Hepatocyte (in vitro differentiated cells): ENCODE data around the gene CHST8. TPM values are rescaled to one million over a fixed set of nuclear protein-coding genes. Genes with fewer than 3 reads are reported as not detected.

ENCODE experiments used
- DNase-seq: peaks from one replicate; pipeline ENCODE4 v3.0.0-alpha.2; 2016; ENCODE audit warnings: low spot score
- H2AFZ ChIP-seq: fragments of 200-600 bp; sonication (generic); 2 replicates; pipeline ENCODE4 v1.6.0; 2016; ENCODE audit warnings: antibody characterized with exemption, mild to moderate bottlenecking
- H3K27ac ChIP-seq: fragments of 200-600 bp; sonication (generic); 2 replicates; pipeline ENCODE4 v1.5.1; 2016; ENCODE audit warnings: mild to moderate bottlenecking
- H3K27me3 ChIP-seq: fragments of 200-600 bp; sonication (generic); 2 replicates; pipeline ENCODE4 v1.6.1; 2016
- H3K36me3 ChIP-seq: fragments of 200-600 bp; sonication (generic); replicated peaks from 2 replicates; pipeline ENCODE4 v1.5.1; 2016; ENCODE audit warnings: low read depth; ENCODE audit not compliant: insufficient read depth
- H3K4me1 ChIP-seq: fragments of 200-600 bp; sonication (generic); 2 replicates; pipeline ENCODE4 v1.5.1; 2016; ENCODE audit warnings: mild to moderate bottlenecking, moderate library complexity; ENCODE audit not compliant: insufficient read depth
- H3K4me2 ChIP-seq: fragments of 200-600 bp; sonication (generic); 2 replicates; pipeline ENCODE4 v1.6.0; 2016
- H3K4me3 ChIP-seq: fragments of 200-600 bp; sonication (generic); 2 replicates; pipeline ENCODE4 v1.5.1; 2016; ENCODE audit warnings: mild to moderate bottlenecking
- H3K79me2 ChIP-seq: fragments of 200-600 bp; sonication (generic); 2 replicates; pipeline ENCODE4 v1.6.0; 2017; ENCODE audit warnings: mild to moderate bottlenecking
- H3K9me2 ChIP-seq: fragments of 200-600 bp; sonication (generic); replicated peaks from 2 replicates; pipeline ENCODE4 v1.6.0; 2017; ENCODE audit warnings: mild to moderate bottlenecking; ENCODE audit not compliant: insufficient read depth
- H3K9me3 ChIP-seq: fragments of 200-600 bp; sonication (generic); 2 replicates; pipeline ENCODE4 v1.5.1; 2016; ENCODE audit warnings: low read depth, mild to moderate bottlenecking
- H4K20me1 ChIP-seq: fragments of 200-600 bp; sonication (generic); 2 replicates; pipeline ENCODE4 v1.6.0; 2016; ENCODE audit warnings: mild to moderate bottlenecking; ENCODE audit not compliant: insufficient read depth, poor library complexity, severe bottlenecking
- EZH2 ChIP-seq: fragments of 200-600 bp; sonication (generic); IDR thresholded peaks from 2 replicates; pipeline ENCODE4 v1.6.1; 2016; ENCODE audit warnings: antibody characterized with exemption, mild to moderate bottlenecking, borderline replicate concordance
- EZH2phosphoT487 ChIP-seq: fragments of 200-600 bp; sonication (generic); IDR thresholded peaks from one replicate; pipeline ENCODE4 v1.6.1; 2018; ENCODE audit warnings: antibody characterized with exemption, mild to moderate bottlenecking, low read depth, moderate library complexity; ENCODE audit not compliant: unreplicated experiment, severe bottlenecking
- WGBS: methylation state at CpG from one replicate; pipeline ENCODE4 v1.1.6; 2016; ENCODE audit warnings: low lambda C conversion rate; ENCODE audit errors: missing lambda C conversion rate; 5-methylcytosine and 5-hydroxymethylcytosine counted together
- polyA plus RNA-seq: library from polyadenylated mRNA; unstranded; fragments of >200 nt; fragmentation: Nextera tagmentation; extraction: Ambion mirVana; gene quantifications from 2 replicates; pipeline ENCODE4 v1.2.1, GENCODE V29; 2016
- total RNA-seq: library from RNA; depleted of rRNA; stranded (reverse); fragments of >200 nt; gene quantifications from 2 replicates; pipeline ENCODE4 v1.2.3, GENCODE V29; 2014
- TF ChIP-seq, protein P1 (sequence below): fragments of 200-600 bp; sonication (generic); IDR thresholded peaks from 2 replicates; pipeline ENCODE4 v1.5.1; 2016; ENCODE audit warnings: antibody characterized with exemption, mild to moderate bottlenecking; ENCODE audit not compliant: poor library complexity

Gene CHST8
- total and polyA plus RNA-seq, 2 experiments from 2014 or later: 0.07 to 0.89 TPM

DNA sequence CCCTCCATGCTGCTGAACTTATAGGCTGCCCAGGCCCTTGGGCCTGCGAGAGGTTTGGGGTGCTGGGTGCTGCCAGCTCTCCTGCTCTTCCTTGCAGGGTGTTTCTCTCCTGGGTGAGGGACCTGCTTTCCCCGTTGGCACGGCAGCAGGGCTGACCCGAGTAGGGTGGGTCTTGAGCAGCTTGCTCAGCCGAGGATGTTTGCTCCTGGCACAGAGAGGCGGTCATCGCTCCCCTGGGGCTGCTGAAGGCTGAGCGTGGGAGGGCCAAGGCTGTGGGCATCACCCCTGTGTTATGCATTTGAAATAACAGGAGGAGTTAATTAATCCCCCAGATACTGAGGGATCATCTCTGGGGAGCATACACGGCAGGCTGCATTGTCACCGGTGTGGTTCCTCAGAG is 180.2 kb downstream of the CHST8 start:
- no peak for DNase-seq
- Histone ChIP-seq H4K20me1 (peaks cover 2% of the 10 kb centered on the region), H3K4me3 (no peak overlapping the region), H3K27ac (no peak overlapping the region), H3K36me3 (no peaks in the 10 kb centered on the region), H3K79me2 (peaks cover 23% of the 10 kb centered on the region), H3K9me3 (no peaks in the 10 kb centered on the region), H3K9me2 (no peaks in the 10 kb centered on the region), H2AFZ (no peak overlapping the region), H3K4me1 (no peaks in the 10 kb centered on the region), H3K4me2 (no peak overlapping the region), H3K27me3 (no peaks in the 10 kb centered on the region)
- 95% methylated on average over 10 of the region's 10 CpGs for WGBS
- no peak for TF ChIP-seq EZH2phosphoT487
- TF ChIP-seq, protein P1, sequence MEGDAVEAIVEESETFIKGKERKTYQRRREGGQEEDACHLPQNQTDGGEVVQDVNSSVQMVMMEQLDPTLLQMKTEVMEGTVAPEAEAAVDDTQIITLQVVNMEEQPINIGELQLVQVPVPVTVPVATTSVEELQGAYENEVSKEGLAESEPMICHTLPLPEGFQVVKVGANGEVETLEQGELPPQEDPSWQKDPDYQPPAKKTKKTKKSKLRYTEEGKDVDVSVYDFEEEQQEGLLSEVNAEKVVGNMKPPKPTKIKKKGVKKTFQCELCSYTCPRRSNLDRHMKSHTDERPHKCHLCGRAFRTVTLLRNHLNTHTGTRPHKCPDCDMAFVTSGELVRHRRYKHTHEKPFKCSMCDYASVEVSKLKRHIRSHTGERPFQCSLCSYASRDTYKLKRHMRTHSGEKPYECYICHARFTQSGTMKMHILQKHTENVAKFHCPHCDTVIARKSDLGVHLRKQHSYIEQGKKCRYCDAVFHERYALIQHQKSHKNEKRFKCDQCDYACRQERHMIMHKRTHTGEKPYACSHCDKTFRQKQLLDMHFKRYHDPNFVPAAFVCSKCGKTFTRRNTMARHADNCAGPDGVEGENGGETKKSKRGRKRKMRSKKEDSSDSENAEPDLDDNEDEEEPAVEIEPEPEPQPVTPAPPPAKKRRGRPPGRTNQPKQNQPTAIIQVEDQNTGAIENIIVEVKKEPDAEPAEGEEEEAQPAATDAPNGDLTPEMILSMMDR: no peak

DNA sequence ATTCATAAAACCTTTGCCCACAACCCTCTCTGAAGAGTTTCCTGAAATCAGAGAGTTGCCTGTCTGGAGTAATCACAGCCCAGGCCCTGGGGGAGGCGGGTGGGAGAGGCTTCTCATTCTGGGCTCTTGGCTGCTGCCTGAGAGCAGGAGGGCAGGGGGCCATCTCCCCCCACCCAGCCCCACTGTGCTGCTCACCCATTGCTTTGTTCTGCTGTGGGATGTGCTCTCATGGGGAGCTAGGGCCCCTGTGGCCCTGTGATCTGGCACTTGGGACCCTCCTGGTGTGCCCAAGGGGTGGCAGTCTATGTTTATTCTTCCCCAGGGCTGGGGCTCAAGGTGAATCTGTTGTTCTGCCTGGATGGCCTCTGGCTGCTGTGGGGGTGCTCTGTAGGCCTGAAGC is 181.0 kb downstream of the CHST8 start:
- Histone ChIP-seq H4K20me1 (peaks cover 2% of the 10 kb centered on the region), H3K4me3 (no peak overlapping the region), H3K79me2 (peaks cover 23% of the 10 kb centered on the region), H3K27ac (no peak overlapping the region), H3K27me3 (no peaks in the 10 kb centered on the region), H2AFZ (no peak overlapping the region), H3K4me1 (no peaks in the 10 kb centered on the region), H3K36me3 (no peaks in the 10 kb centered on the region), H3K9me2 (no peaks in the 10 kb centered on the region), H3K9me3 (no peaks in the 10 kb centered on the region), H3K4me2 (no peak overlapping the region)
- DNase-seq: no peak
- 88% methylated on average over 1 of the region's 1 CpG for WGBS
- TF ChIP-seq EZH2phosphoT487 (no peak), EZH2 (no peak)
- TF ChIP-seq, protein P1: no peak

DNA sequence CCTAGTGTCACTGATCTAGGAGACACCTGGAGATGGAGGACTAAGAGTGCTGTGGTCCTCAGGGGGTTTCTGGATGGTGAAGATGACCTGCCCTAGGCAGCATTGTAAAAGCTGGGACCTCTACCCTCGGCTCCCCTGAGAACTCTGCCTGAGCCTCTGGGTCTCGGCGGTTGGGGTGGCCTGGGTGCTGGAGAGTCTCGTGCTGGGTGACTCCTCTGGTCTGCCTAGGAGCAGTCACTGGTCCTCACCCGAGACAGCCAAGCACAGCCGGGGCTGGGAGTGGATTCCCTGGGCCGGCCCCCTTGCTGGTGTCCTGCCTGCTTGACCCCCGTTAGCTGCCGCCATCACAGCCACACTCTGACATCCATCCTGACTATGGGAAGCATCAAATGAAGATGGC is 181.6 kb downstream of the CHST8 start:
- Histone ChIP-seq H3K4me2 (no peak overlapping the region), H2AFZ (no peak overlapping the region), H3K4me1 (no peaks in the 10 kb centered on the region), H3K9me2 (no peaks in the 10 kb centered on the region), H3K36me3 (no peaks in the 10 kb centered on the region), H3K27me3 (no peaks in the 10 kb centered on the region), H3K79me2 (peaks cover 23% of the 10 kb centered on the region), H3K4me3 (no peak overlapping the region), H3K9me3 (no peaks in the 10 kb centered on the region), H3K27ac (no peak overlapping the region), H4K20me1 (peaks cover 2% of the 10 kb centered on the region)
- no peak for TF ChIP-seq EZH2
- TF ChIP-seq EZH2phosphoT487: no peak
- TF ChIP-seq, protein P1: no peak
- WGBS: 92% methylated on average over 8 of the region's 9 CpGs
- no peak for DNase-seq
